GM12878 (cell line): ENCODE data around the gene ULK4. TPM values are rescaled to one million over a fixed set of nuclear protein-coding genes. Genes with fewer than 3 reads are reported as not detected.

Experiments
- ATAC-seq: fragments of 200-7000 bp; cut with Tn5 transposase; 3 replicates; pipeline ENCODE4 v1.9.1; 2020; ENCODE audit warnings: mild to moderate bottlenecking, moderate library complexity
- BruUV-seq: library from RNA; stranded (reverse); fragments of 400-500 nt; replicated peaks from 2 replicates; lab custom pipeline; 2021; lab: Mats Ljungman, UMichigan
- CTCF ChIA-PET: fragments of 300-600 bp; sonication (Branson Sonifier 250); formaldehyde crosslinking; extraction: SDS; loops from one replicate; lab custom pipeline; 2021; ENCODE audit warnings: inconsistent platforms; lab: Yijun Ruan, JAX
- POLR2A ChIA-PET: fragments of 350-600 bp; formaldehyde crosslinking; extraction: SDS; loops from one replicate; lab custom pipeline; 2021; ENCODE audit warnings: inconsistent platforms; lab: Charles Lee
- RAD21 ChIA-PET: fragments of 300-600 bp; sonication (Branson Sonifier 250); formaldehyde crosslinking; loops from one replicate; lab custom pipeline; 2023; ENCODE audit warnings: antibody characterized with exemption; ENCODE audit not compliant: unreplicated experiment; lab: Charles Lee
- SMC1A ChIA-PET: fragments of 300-600 bp; sonication (Branson Sonifier 250); formaldehyde crosslinking; loops from one replicate; lab custom pipeline; 2023; ENCODE audit not compliant: unreplicated experiment, uncharacterized antibody; lab: Charles Lee
- DNase-seq: peaks from one replicate; pipeline ENCODE4 v3.0.0-alpha.2; 2011; ENCODE audit warnings: low read depth, low spot score
- FAIRE-seq: peaks from 3 replicates; lab custom pipeline; 2011; peaks lifted over from hg19 to GRCh38; lab: Jason Lieb, UNC
- H2AFZ ChIP-seq: 2 replicates; pipeline ENCODE4 v1.6.0; 2011; ENCODE audit warnings: low read depth, low read length, control low read depth; ENCODE audit not compliant: control insufficient read depth
- H3K27ac ChIP-seq: 2 replicates; pipeline ENCODE4 v1.5.1; 2011; ENCODE audit warnings: control low read depth; ENCODE audit not compliant: control insufficient read depth, insufficient read depth
- H3K27me3 ChIP-seq, 2 experiments: replicated peaks in 1 of 2; 2 replicates each; pipeline versions ENCODE4 v1.6.0 to v1.6.1; 2011; ENCODE audit warnings: low read length in 1 of 2; ENCODE audit not compliant: control insufficient read depth in 2 of 2, insufficient read depth in 2 of 2
- H3K36me3 ChIP-seq, 2 experiments: 2 replicates each; pipeline ENCODE4 v1.5.1; 2011; ENCODE audit warnings: low read length in 1 of 2; ENCODE audit not compliant: control insufficient read depth in 2 of 2, insufficient read depth in 2 of 2
- H3K4me1 ChIP-seq: 2 replicates; pipeline ENCODE4 v1.6.1; 2011; ENCODE audit warnings: mild to moderate bottlenecking, low read length, moderate library complexity, mixed read lengths; ENCODE audit not compliant: control insufficient read depth, insufficient read depth
- H3K4me2 ChIP-seq: 2 replicates; pipeline ENCODE4 v1.6.0; 2011; ENCODE audit warnings: control low read depth; ENCODE audit not compliant: control insufficient read depth, insufficient read depth
- H3K4me3 ChIP-seq: fragments of 200-600 bp; sonication (generic); 2 replicates; pipeline ENCODE4 v1.5.1; 2016
- H3K79me2 ChIP-seq: 2 replicates; pipeline ENCODE4 v1.6.0; 2011; ENCODE audit warnings: low read length; ENCODE audit not compliant: control insufficient read depth, insufficient read depth
- H3K9ac ChIP-seq: 2 replicates; pipeline ENCODE4 v1.8.0; 2011; ENCODE audit warnings: low read length, control low read depth, mixed read lengths; ENCODE audit not compliant: control insufficient read depth, insufficient read depth
- H3K9me3 ChIP-seq: replicated peaks from 3 replicates; pipeline ENCODE4 v1.5.1; 2011; ENCODE audit warnings: mild to moderate bottlenecking, low read length; ENCODE audit not compliant: control insufficient read depth, insufficient read depth
- H4K20me1 ChIP-seq: 2 replicates; pipeline ENCODE4 v1.6.0; 2011; ENCODE audit not compliant: control insufficient read depth, insufficient read depth
- IKZF2 ChIP-seq, 2 experiments: fragments of 450-650 bp; IDR thresholded peaks; 2 replicates each; pipeline ENCODE4 v1.6.1; 2017; ENCODE audit warnings: mild to moderate bottlenecking in 2 of 2, moderate library complexity in 2 of 2
- NFIC ChIP-seq: IDR thresholded peaks from 2 replicates; pipeline ENCODE4 v1.6.1; 2012; ENCODE audit warnings: low read depth, mild to moderate bottlenecking, inconsistent platforms, low read length, moderate library complexity
- NRF1 ChIP-seq: conservative IDR thresholded peaks from 2 replicates; pipeline ENCODE4 v1.6.1; 2011; ENCODE audit warnings: mild to moderate bottlenecking, low read depth, low read length, improper control_type of control experiment
- PAX8 ChIP-seq: fragments of 450-650 bp; IDR thresholded peaks from 2 replicates; pipeline ENCODE4 v1.6.1; 2017; ENCODE audit warnings: mild to moderate bottlenecking, moderate library complexity
- POLR2AphosphoS5 ChIP-seq: IDR thresholded peaks from 2 replicates; pipeline ENCODE4 v1.6.1; 2011; ENCODE audit warnings: mild to moderate bottlenecking, low read length, inconsistent platforms
- ZBED1 ChIP-seq: IDR thresholded peaks from 2 replicates; pipeline ENCODE4 v1.6.1; 2016; ENCODE audit warnings: borderline replicate concordance
- ZNF24 ChIP-seq: fragments of 450-650 bp; IDR thresholded peaks from 2 replicates; pipeline ENCODE4 v1.6.1; 2017; ENCODE audit warnings: antibody characterized with exemption, mild to moderate bottlenecking
- in situ Hi-C: fragments of 300-500 bp; cut with MboI; formaldehyde crosslinking; loops from 9 replicates; pipeline ENCODE4 v1.14.3; 2018; ENCODE audit warnings: mixed read lengths
- intact Hi-C: fragments of 100-400 bp; cut with micrococcal nuclease; formaldehyde crosslinking; loops from one replicate; pipeline ENCODE4 v1.14.2; 2022; ENCODE audit not compliant: unreplicated experiment
- polyA plus RNA-seq, 11 experiments: library from polyadenylated mRNA; depleted of rRNA in 4 of 11; unstranded in 6 of 11; stranded (reverse) in 5 of 11; fragments of >200 nt; fragmentation: Nextera tagmentation in 4 of 11; fragmentation: Illumina TruSeq in 1 of 11; extraction: Ambion mirVana in 4 of 11; extraction: Trizol in 1 of 11; gene quantifications; 1 replicate in 1 of 11; 2 replicates in 10 of 11; pipeline versions ENCODE4 v1.2.1 to v1.2.3, GENCODE V29; 2011 to 2016; ENCODE audit warnings: inconsistent platforms in 2 of 11, missing spikeins in 2 of 11, low read depth in 1 of 11
- total RNA-seq, 4 experiments: library from RNA; depleted of rRNA in 3 of 4; stranded (reverse); fragments of >200 nt in 3 of 4; fragmentation: Illumina TruSeq in 1 of 4; extraction: Trizol in 1 of 4; gene quantifications; 2 replicates each; pipeline versions ENCODE4 v1.2.1 to v1.2.3, GENCODE V29; 2013 to 2021
- TF ChIP-seq, protein P1 (sequence below): fragments of 450-650 bp; IDR thresholded peaks from 2 replicates; pipeline ENCODE4 v1.6.1; 2017; ENCODE audit warnings: mild to moderate bottlenecking, moderate library complexity
- TF ChIP-seq, protein P2 (sequence below): IDR thresholded peaks from 2 replicates; pipeline ENCODE4 v1.6.1; 2012; ENCODE audit warnings: low read depth, low read length, improper control_type of control experiment
- TF ChIP-seq, protein P3 (sequence below): IDR thresholded peaks from 2 replicates; pipeline ENCODE4 v1.6.1; 2012; ENCODE audit warnings: mild to moderate bottlenecking, low read depth, low read length
- TF ChIP-seq, protein P4 (sequence below): IDR thresholded peaks from 2 replicates; pipeline ENCODE4 v1.6.1; 2012; ENCODE audit warnings: improper control_type of control experiment, low read depth, low read length; ENCODE audit not compliant: insufficient replicate concordance

Gene ULK4
- total and polyA plus RNA-seq, 10 of the 15 experiments (the other 5 are each of a cell fraction or from before 2014, with no cell fraction given), result 3.5 to 7.6 (median 6.3) TPM

GRCh38 chr3:41603807-41604206, 358.1 kb downstream of the ULK4 start (continued):
- TF ChIP-seq, protein P1, sequence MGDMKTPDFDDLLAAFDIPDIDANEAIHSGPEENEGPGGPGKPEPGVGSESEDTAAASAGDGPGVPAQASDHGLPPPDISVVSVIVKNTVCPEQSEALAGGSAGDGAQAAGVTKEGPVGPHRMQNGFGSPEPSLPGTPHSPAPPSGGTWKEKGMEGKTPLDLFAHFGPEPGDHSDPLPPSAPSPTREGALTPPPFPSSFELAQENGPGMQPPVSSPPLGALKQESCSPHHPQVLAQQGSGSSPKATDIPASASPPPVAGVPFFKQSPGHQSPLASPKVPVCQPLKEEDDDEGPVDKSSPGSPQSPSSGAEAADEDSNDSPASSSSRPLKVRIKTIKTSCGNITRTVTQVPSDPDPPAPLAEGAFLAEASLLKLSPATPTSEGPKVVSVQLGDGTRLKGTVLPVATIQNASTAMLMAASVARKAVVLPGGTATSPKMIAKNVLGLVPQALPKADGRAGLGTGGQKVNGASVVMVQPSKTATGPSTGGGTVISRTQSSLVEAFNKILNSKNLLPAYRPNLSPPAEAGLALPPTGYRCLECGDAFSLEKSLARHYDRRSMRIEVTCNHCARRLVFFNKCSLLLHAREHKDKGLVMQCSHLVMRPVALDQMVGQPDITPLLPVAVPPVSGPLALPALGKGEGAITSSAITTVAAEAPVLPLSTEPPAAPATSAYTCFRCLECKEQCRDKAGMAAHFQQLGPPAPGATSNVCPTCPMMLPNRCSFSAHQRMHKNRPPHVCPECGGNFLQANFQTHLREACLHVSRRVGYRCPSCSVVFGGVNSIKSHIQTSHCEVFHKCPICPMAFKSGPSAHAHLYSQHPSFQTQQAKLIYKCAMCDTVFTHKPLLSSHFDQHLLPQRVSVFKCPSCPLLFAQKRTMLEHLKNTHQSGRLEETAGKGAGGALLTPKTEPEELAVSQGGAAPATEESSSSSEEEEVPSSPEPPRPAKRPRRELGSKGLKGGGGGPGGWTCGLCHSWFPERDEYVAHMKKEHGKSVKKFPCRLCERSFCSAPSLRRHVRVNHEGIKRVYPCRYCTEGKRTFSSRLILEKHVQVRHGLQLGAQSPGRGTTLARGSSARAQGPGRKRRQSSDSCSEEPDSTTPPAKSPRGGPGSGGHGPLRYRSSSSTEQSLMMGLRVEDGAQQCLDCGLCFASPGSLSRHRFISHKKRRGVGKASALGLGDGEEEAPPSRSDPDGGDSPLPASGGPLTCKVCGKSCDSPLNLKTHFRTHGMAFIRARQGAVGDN, result no peak
- TF ChIP-seq ZBED1 (no peak), NFIC (no peak), ZNF24 (no peak), POLR2AphosphoS5 (no peak)
- TF ChIP-seq, all 136 proteins: peak for 0

DNA sequence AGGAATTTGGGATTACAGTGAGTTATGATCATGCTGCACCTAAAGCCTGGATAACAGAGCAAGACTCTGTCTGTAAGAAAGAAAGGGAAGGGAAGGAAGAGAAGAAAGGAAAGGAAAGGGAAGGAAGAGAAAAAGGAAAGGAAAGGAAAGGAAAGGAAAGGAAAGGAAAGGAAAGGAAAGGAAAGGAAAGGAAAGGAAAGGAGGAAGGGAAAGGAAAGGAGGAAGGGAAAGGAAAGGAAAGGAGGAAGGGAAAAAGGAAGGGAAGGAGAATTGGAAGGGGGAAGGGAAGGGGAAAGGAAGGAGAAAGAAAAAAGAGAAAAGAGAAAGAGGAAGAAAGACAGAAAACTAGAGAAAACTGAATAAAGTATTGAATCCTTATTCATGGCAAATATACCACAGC, 359.8 kb downstream of the ULK4 start:
- RAD21 ChIA-PET, result no interaction called here
- ATAC-seq, result no peak
- no peak overlapping the region for H3K9ac ChIP-seq
- H3K36me3 ChIP-seq, result no peaks in the 10 kb centered on the region
- CTCF ChIA-PET, result no interaction called here
- no peaks in the 10 kb centered on the region for H3K9me3 ChIP-seq
- H3K4me2 ChIP-seq, result no peak overlapping the region
- POLR2A ChIA-PET, result no interaction called here
- H3K27ac ChIP-seq, result no peak overlapping the region
- no peaks in the 10 kb centered on the region for H4K20me1 ChIP-seq
- H2AFZ ChIP-seq, result no peak overlapping the region
- FAIRE-seq, result no peak
- no peak for DNase-seq
- in situ Hi-C loops (no loop called here), intact Hi-C loops (no loop called here)
- no peaks in the 10 kb centered on the region for H3K27me3 ChIP-seq
- BruUV-seq, result no TSS peak
- SMC1A ChIA-PET, result no interaction called here
- H3K4me3 ChIP-seq, result no peak overlapping the region
- no peaks in the 10 kb centered on the region for H3K4me1 ChIP-seq
- H3K79me2 ChIP-seq, result no peaks in the 10 kb centered on the region
- TF ChIP-seq, protein P2, sequence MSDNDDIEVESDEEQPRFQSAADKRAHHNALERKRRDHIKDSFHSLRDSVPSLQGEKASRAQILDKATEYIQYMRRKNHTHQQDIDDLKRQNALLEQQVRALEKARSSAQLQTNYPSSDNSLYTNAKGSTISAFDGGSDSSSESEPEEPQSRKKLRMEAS, result no peak
- TF ChIP-seq, protein P3, sequence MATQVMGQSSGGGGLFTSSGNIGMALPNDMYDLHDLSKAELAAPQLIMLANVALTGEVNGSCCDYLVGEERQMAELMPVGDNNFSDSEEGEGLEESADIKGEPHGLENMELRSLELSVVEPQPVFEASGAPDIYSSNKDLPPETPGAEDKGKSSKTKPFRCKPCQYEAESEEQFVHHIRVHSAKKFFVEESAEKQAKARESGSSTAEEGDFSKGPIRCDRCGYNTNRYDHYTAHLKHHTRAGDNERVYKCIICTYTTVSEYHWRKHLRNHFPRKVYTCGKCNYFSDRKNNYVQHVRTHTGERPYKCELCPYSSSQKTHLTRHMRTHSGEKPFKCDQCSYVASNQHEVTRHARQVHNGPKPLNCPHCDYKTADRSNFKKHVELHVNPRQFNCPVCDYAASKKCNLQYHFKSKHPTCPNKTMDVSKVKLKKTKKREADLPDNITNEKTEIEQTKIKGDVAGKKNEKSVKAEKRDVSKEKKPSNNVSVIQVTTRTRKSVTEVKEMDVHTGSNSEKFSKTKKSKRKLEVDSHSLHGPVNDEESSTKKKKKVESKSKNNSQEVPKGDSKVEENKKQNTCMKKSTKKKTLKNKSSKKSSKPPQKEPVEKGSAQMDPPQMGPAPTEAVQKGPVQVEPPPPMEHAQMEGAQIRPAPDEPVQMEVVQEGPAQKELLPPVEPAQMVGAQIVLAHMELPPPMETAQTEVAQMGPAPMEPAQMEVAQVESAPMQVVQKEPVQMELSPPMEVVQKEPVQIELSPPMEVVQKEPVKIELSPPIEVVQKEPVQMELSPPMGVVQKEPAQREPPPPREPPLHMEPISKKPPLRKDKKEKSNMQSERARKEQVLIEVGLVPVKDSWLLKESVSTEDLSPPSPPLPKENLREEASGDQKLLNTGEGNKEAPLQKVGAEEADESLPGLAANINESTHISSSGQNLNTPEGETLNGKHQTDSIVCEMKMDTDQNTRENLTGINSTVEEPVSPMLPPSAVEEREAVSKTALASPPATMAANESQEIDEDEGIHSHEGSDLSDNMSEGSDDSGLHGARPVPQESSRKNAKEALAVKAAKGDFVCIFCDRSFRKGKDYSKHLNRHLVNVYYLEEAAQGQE, result no peak
- no peak for TF ChIP-seq IKZF2 (IDR thresholded peaks at IDR 0.05)
- TF ChIP-seq, protein P4, sequence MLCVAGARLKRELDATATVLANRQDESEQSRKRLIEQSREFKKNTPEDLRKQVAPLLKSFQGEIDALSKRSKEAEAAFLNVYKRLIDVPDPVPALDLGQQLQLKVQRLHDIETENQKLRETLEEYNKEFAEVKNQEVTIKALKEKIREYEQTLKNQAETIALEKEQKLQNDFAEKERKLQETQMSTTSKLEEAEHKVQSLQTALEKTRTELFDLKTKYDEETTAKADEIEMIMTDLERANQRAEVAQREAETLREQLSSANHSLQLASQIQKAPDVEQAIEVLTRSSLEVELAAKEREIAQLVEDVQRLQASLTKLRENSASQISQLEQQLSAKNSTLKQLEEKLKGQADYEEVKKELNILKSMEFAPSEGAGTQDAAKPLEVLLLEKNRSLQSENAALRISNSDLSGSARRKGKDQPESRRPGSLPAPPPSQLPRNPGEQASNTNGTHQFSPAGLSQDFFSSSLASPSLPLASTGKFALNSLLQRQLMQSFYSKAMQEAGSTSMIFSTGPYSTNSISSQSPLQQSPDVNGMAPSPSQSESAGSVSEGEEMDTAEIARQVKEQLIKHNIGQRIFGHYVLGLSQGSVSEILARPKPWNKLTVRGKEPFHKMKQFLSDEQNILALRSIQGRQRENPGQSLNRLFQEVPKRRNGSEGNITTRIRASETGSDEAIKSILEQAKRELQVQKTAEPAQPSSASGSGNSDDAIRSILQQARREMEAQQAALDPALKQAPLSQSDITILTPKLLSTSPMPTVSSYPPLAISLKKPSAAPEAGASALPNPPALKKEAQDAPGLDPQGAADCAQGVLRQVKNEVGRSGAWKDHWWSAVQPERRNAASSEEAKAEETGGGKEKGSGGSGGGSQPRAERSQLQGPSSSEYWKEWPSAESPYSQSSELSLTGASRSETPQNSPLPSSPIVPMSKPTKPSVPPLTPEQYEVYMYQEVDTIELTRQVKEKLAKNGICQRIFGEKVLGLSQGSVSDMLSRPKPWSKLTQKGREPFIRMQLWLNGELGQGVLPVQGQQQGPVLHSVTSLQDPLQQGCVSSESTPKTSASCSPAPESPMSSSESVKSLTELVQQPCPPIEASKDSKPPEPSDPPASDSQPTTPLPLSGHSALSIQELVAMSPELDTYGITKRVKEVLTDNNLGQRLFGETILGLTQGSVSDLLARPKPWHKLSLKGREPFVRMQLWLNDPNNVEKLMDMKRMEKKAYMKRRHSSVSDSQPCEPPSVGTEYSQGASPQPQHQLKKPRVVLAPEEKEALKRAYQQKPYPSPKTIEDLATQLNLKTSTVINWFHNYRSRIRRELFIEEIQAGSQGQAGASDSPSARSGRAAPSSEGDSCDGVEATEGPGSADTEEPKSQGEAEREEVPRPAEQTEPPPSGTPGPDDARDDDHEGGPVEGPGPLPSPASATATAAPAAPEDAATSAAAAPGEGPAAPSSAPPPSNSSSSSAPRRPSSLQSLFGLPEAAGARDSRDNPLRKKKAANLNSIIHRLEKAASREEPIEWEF, result no peak
- TF ChIP-seq PAX8, result no peak
- TF ChIP-seq NRF1, result no peak
